Amygdala (tissue), 56 donors: ENCODE results near the gene MRPL47.
A peak's percentile ranks its signal among the peaks of the same experiment; 100 is the strongest.
"Not testable (repeated sequence)": the region's sequence is repeated elsewhere in the genome, so short reads cannot be mapped to it uniquely, and the experiment has no call there.

Experiments
- DNase-seq, 56 donors: peaks; one replicate each; lab custom pipeline; 2025; lab: John Stamatoyannopoulos, UW

MRPL47 gene

DNA sequence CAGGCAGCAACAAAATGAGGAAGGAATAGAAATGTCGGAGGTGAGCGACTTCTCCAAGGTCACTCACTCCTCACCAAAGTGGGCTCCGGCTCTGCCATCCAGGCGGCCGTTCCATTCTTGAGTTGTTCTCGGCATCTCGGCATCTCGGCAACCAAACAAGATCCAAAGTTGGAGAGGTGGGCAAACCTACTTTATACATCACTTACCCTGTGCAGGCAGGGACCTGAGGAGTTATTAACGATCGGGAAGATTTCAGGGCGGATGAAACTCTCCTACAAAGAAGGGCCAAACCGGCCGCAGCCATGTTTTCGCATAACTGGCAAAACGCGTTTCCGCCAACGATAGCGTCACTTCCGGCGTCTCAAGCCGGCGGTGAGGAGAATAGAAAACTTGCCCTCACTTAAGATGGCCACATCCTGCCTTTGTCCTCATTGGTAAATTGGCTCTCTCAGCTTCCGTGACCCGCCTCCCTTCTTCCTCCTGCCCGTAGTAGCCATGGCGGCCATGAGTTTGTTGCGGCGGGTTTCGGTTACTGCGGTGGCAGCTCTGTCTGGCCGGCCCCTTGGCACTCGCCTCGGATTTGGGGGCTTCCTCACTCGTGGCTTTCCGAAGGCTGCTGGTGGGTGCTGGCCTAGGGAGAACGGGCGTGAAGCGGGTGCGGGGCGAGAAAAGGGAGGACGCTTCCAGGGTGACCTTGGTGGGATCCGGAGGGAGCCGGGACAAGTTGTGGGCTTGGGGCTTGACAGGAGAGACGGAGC, at the start of gene MRPL47, which contains the start of gene NDUFB5:
Gene MRPL47 (minus strand): TSS at position 318 of the 758 bp plus-strand sequence. CDS start 14 bp downstream, at position 304.
Gene NDUFB5 (plus strand): TSS at position 474 of the 758 bp plus-strand sequence. CDS start 22 bp downstream, at position 496.
- DNase-seq: peak; percentile 64 to 99 (median 92)

DNA sequence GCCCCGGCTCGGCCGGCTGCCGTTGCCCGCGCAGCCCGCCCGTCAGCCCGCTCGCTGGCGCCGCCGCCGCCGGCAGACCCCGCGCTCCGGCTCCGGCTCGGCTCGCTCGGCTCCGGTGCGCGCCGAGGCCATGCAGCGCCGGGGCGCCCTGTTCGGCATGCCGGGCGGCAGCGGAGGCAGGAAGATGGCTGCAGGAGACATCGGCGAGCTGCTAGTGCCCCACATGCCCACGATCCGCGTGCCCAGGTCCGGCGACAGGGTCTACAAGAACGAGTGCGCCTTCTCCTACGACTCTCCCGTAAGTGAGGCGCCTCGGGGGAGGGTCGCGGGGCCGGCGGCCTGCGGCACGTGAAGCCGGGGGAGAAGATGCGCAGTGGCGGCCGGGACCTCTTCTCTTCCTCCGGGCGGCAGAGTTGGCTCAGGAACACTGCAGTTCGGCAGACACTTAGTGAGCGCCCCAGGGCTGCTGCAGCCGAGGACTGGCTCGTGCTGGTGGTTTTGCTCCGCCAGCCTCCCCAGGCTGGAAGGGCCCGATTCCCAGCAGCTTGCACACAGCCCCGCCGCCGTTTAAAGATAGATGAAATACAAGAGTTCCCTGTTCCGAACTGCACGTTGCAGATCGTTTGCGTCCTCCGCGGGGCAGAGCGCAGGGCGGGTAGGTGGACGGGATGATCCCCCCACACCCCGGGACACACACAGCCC, 48.8 kb upstream of the MRPL47 start:
- peak in 54 of 56 donors; percentile 20 to 83 (median 69) for DNase-seq

DNA sequence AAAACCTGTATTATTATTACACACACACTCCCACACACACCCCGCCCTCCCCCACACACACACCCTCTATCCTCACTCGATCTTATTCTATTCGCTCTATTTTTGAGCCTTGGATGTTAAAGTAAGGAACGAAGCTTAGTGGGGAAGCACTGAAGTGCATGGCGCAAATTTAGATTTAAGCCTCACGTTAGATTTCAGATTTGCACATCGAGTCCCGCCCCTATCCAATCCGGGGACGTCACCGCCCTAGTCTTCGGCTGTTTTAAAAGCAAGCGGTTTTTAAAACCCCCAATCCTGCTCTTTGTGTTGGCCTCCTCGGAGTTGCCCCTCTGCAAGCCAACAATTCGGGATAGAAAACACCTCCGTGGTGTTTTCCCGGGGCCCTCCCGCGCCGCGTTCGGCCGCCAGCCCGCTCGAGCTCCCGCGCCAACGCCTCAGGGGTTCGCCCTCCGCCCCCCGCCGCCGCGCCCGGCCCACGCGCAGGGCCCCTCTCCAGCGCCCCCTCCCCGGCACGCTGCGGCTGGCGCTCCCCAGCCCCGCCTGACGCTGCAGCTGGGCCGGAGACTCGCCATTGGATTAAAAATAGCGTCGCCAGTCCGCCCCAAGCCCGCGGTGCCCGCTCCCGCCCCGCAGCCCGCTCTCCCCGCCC, 48.1 kb upstream of the MRPL47 start, which contains the start of gene USP13:
Gene USP13 (plus strand): TSS at position 594 of the 649 bp plus-strand sequence. CDS start 186 bp downstream, outside the sequence.
- DNase-seq: peak in 53 of 56 donors; percentile 10 to 87 (median 70)

DNA sequence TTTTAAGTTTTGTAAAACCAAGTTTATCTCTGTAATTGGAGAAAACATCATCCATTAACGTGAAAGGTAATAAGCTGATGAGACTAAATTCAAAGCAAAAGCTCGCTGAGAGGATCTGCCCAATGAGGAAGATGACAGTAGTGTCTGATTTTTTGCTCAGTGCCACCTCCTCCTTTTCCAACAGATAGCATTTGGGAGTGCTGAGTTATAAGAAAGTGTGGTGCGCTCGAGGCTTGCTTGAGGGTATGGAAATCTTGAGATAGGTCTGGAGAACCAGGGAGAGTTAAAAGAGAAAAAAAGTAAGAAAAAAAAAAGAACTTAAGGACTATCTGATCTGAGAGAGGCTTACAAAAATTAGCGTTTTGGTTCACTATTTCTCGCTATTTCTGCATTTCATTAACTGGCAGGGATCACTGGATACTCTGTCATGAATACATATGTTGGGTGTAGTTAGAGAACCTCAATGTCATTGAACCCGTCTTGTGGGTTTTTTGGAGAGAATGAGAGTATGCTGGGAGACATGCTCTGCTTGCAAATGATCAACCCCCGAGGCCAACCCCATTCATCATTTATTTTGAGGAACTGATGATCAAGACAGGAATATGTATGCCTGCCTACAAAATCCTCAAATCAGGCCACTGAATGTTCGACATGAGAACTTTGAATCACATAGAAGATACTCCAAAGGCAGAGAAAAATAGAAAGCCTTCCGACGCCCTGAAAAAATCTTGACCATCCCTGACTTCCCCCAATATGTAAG, 47.4 kb upstream of the MRPL47 start:
- DNase-seq: no peak

DNA sequence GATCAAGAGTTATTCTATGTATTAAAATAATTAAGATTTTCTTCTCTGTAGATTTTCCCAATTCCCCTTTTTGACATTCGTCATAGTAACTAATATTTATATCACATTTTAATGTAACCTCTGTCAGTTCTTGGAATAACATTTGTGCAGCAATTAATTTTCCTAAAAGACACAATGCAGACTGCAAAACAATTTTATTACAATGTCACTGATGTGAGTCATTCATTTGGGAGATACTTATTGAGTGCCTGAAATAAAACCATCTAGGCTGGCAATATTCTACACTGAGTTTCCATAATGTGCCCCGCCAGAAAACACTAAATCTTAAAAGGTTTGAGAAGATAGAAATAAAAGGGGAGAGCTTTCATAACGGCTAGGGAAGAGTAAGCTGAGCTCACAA, 41.7 kb upstream of the MRPL47 start:
- DNase-seq: no peak

DNA sequence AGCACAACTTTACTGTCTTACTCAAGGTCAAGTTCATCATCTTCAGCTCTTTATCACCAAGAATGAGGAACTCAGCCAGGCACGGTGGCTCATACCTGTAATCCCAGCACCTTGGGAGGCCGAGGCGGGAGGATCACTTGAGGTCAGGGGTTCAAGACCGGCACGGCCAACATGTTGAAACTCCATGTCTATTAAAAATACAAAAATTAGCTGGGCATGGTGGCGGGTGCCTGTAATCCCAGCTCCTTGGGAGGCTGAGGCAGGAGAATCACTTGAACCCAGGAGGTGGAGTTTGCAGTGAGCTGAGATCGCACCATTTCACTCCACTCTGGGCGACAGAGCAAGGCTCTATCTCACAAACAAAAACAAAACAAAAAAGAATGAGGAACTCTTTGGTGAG, 39.4 kb upstream of the MRPL47 start:
- DNase-seq: not testable (repeated sequence)

DNA sequence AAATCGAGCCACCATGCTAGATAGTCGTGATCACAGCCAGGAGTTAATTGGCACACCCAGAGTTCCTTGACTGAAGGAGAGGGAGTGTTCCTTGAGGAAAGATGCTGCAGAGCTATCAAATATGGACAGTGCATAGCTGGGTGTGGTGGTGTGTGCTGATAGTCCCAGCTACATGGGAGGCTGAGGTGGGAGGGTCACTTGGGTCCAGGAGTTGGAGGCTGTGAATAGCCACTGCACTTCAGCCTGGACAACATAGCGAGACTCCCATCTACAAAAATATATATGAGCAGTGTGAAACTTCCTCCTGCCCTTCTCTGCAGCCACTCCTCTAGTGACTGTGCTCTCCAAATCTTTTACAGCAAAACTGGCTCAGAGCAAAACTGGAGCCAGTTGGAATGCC, 38.4 kb upstream of the MRPL47 start:
- DNase-seq: no peak

DNA sequence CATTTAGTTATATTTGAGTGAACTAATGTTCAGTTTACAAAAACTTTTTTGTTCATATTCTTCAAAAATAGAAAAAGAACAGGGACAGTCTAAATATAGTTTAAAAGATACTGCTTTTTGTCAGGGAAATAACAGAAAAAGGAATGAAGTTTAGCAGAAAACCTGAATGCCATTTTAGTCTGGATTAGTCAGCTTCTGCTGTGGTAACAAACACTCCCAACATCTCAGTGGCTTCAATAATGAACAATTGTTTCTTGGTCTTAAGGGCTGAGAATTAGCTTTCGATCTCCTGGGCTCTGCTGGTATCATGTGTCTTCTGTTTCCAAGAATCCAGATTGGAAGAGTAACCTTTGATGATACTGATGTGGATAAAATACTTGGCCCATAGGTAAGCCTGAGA, 36.0 kb upstream of the MRPL47 start:
- no peak for DNase-seq

DNA sequence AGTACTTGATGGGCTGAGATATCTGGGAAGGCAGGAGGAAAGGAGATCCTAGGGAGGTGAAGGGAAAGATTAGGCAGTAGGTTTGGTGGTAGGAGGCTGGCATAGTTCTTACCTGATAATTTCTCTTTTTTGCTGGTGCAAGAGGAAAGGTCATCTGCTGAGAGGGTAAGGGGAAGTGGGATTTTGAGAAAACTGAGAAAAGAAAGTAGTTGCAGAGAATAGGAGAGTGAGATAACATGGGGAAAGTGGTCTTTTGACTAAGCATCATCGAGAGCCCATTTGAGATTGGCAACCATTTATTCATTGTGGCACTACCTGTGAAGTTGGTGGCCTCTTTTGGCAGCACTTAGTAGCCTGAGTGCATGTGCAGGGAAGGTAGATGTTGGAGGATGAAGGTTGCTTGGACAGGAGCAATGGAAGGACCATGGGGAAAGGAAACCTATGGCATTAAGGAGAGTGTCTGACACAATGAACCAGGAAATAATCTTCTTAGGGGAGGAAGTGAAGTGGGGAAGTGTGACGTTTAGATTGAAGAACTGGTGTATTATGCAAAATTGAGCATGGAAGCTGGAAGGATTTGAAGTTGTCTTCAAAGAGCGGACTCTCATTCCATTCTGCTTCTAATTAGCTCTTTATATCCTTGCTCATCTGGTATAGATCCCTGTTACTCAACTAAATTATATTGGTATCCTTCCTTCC, 26.5 kb upstream of the MRPL47 start:
- DNase-seq: no peak

DNA sequence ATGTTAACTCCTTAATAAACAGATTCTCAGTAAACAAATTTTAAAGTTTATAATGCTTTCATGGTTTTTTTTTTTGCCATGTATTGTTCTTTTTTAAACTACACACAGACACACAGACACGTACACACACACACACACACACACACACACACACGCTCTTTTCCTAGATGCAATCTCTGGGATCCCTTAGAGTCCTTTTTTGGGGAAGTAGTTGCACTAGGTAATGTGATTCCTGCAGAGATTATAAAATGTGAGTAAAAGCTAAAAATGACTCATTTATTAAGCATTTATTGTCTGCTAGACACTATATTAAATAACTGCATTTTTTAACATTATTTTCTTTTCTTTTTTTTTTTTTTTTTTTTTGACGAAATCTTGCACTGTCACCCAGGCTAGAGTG, 20.0 kb upstream of the MRPL47 start:
- no peak for DNase-seq

DNA sequence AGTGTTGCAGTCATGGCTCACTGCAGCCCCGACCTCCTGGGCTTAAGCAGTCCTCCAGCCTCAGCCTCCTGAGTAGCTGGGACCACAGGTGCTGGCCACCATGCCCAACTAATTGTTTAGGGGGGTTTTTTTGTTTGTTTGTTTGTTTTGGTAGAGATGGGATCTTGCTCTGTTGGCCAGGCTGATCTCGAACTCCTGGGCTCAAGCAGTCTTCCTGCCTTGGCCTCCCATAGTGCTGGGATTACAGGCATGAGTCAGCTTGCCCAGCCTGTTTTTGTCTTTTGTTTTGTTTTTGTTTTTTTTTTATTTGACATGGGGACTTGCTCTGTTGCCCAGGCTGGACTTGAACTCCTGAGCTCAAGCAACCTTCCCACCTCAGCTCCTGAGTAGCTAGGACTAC, 17.6 kb upstream of the MRPL47 start:
- no peak for DNase-seq

DNA sequence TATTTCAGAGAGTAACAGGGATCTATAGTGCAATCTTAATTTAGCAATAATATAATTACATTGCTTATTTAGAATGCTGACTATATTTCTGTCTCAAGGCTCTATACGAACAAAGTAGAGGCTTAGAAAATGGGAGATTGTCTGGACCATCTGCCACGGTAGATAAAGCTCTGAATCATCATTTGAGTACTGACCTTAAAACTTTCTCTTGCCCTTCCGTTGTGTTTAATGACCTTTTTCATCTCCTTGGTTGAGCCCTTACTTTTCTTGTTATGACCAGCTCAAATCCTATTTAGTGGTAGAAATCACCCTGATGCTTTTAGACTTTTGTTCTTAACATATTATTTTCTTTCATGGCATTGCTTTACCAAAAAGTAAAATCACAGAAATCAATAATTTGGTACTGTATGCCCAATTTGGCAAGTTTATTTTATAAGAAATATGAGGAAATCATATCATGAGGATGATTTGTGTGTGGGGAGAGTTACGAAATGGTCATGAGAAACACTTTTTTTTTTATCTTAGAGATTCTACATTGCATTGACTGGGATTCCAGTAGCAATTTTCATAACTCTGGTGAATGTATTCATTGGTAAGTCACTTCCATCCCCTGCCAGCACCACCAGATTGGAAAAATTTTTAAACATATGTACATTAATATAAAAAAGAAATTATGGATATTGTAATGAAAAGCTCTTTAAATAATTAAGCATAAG, 11.2 kb upstream of the MRPL47 start:
- DNase-seq: no peak

DNA sequence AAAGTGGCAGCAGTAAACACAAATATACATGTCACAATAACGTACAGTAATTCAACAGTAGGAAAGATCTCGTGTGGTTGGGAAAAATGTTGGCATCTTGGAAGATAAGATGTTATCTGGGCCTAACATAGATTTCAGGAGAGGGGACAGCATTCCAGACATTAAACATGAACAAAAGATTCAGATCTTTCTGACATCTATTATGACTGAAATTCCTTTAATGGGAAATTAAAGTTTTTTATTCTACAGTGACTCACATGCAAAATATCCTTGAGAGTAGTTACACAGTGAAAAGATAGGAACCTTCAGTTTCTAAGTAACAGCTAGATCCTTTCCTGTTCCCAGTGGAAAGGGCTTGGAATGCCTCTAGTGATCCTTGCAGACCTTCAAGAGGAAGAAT, 9.4 kb upstream of the MRPL47 start:
- no peak for DNase-seq

DNA sequence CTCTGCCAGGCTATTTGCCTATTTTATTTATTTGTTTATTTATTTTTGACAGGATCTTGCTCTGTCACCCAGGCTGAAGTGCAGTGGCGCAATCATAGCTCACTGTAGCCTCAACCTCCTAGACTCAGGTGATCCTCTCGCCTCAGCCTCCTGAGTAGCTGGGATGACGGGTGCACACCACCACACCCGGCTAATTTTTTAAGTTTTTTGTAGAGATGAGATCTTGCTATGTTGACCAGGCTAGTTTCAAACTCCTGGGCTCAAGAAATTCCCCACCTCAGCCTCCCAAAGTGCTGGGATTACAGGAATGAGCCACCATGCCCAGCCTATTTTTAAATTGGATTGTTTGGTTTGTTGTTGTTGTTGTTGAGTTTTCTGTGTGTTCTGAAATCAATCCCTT, 5.6 kb upstream of the MRPL47 start:
- no peak for DNase-seq

DNA sequence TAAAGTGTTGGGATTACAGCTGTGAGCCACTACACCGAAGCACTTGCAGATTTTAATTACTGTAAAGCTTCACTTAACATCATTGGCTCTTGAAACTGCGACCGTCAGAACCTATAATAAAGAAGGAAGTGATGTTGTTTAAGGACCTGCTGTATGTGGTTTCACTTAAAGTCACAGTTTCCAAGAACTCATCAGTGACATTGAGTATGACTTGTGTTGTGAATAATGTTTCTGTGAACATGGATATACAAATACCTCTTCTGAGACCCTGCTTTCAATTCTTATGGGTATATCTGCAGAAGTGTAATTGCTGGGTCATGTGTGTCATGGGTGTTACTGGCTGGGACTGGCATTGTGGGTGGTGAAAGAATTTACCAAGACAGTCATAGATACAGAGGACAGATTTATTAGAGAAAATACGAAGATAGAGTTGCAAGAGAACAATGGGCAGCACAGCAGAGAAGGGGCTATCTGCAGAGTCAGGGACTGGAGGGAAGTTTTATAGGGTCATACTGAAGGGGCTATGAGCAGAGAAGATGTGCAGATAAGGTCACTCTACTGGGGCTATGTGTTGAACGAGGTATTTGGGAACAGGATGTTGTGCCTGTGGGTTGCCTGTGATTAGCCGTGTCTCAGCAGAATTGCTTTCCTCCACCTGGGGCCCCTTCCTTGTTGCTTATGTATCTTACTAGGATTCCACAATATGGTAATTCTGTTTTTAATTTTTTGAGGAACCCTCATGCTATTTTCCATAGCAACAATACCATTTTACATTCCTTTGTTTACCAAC, 4.7 kb upstream of the MRPL47 start:
- no peak for DNase-seq

DNA sequence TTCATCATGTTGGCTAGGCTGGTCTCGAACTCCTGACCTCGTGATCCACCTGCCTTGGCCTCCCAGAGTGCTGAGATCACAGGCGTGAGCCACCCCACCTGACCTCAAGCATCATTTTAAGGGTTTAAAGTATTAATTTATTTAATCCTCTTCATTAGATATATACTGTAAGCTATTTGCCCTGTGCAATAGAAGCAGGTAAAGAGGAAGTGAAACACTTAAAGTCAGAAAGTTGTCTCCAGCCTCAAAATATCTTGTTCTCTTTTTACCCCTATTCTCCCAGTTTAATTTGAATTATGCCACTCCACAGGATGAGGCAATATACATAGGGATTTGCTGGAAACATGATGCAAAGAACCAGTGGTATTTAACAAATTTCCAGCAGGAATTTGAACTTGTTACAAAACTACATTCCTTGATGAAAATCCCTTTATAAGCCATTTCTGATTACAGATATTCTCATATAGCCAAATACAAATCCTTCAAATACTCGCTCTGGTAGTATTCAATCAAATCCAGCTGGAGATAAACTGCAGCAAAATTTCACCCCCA, 2.2 kb upstream of the MRPL47 start:
- no peak for DNase-seq

DNA sequence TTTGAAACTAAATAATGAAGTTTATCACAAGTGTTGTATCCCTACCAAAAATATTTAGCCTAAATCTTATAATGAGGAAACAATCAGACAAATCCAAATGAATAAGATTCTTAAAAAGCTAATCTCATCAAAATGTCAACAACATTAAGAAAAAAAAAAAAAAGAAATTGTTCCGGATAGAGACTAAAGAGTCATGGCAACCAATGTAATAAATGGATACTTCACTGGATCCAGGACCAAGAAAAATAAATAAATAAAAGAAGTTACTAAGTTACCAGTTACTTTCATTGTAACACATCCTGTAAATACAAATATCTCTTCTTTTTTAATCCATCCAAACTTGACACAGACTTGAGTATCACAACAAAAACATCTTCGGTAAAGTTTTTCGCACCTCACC, 607 bp downstream of the MRPL47 start:
- DNase-seq: no peak

DNA sequence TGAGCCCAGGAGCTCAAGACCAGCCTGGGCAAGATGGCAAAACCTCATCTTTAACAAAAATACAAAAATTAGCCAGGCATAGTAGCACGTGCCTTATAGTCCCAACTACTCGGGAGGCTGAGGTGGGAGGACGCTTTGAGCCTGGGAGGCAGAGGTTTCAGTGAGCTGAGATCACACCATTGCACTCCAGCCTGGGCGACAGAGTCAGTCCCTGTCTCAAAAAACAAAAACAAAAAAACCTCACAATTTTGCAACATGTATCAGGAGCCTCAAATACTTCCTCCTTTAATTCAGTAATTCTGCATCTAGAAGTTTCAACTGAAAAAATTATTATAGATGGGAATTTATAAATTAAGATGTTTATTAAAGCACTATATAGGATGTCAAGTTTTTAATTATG, 1.1 kb downstream of the MRPL47 start:
- DNase-seq: no peak
